Muscle of leg (tissue), 11 donors: ENCODE results near the gene PHF20. TPM values are rescaled to one million over a fixed set of nuclear protein-coding genes. Genes with fewer than 3 reads are reported as not detected.
"Not testable (repeated sequence)": the region's sequence is repeated elsewhere in the genome, so short reads cannot be mapped to it uniquely, and the experiment has no call there.

Experiments used
- DNase-seq: peaks from one replicate; pipeline ENCODE4 v3.0.0; 2013
- H3K27ac ChIP-seq: one replicate; pipeline ENCODE4 v1.5.1; 2013; ENCODE audit warnings: mild to moderate bottlenecking, low read length, control low read depth
- H3K27me3 ChIP-seq: one replicate; pipeline ENCODE4 v1.6.1; 2013; ENCODE audit warnings: low read length; ENCODE audit not compliant: control insufficient read depth, insufficient read depth
- H3K36me3 ChIP-seq: one replicate; pipeline ENCODE4 v1.6.1; 2013; ENCODE audit warnings: low read length; ENCODE audit not compliant: control insufficient read depth, insufficient read depth
- H3K4me1 ChIP-seq: one replicate; pipeline ENCODE4 v1.6.1; 2013; ENCODE audit warnings: low read length; ENCODE audit not compliant: control insufficient read depth, insufficient read depth
- H3K4me3 ChIP-seq: one replicate; pipeline ENCODE4 v1.5.1; 2013; ENCODE audit warnings: low read length, control low read depth
- H3K9me3 ChIP-seq: replicated peaks from 2 replicates; pipeline ENCODE4 v1.6.1; 2013; ENCODE audit warnings: low read depth, low read length; ENCODE audit not compliant: control insufficient read depth
- WGBS: methylation state at CpG from one replicate; pipeline ENCODE4 v1.1.5; 2013; ENCODE audit warnings: missing lambda C conversion rate; ENCODE audit not compliant: insufficient coverage; 5-methylcytosine and 5-hydroxymethylcytosine counted together
- polyA plus RNA-seq, 8 donors: library from polyadenylated mRNA; unstranded; fragments of 120-200 nt; gene quantifications; one replicate each; pipeline versions ENCODE4 v1.2.1 to v1.2.3, GENCODE V29; 2013; ENCODE audit warnings: inconsistent platforms in 1 of 8, low replicate concordance in 1 of 8; ENCODE audit not compliant: insufficient read length in 8 of 8, insufficient read depth in 1 of 8
- total RNA-seq: library from RNA; stranded (reverse); fragments of 120-200 nt; gene quantifications from one replicate; pipeline ENCODE4 v1.2.4, GENCODE V29; 2013

Gene PHF20
- total and polyA plus RNA-seq, 9 donors: 24.1 to 35.0 (median 28.5) TPM

DNA sequence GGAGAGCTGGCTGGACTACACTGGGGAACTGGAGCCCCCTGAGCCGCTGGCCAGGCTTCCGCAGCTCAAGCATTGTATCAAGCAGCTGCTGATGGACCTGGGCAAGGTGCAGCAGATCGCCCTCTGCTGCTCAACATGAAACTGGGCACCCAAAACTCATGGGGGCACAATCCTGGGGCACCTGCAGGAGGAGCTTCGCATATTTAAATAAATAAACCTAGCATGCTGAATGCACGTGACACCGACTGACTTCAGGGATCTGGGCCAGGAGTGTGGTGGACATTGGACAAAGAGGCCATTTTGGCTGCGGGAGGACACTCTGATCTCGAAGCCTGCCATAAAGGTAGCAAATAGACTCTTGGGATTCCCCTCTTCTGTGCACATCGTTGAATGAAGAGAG, 175.7 kb downstream of the PHF20 start:
- peak; percentile 8 for DNase-seq
- no peaks in the 10 kb centered on the region for H3K9me3 ChIP-seq
- peaks cover under 1% of the 10 kb centered on the region for H3K4me1 ChIP-seq
- no peaks in the 10 kb centered on the region for H3K27me3 ChIP-seq
- 82% methylated on average over 6 of the region's 9 CpGs for WGBS
- peaks cover 32% of the 10 kb centered on the region for H3K36me3 ChIP-seq
- no peak overlapping the region for H3K4me3 ChIP-seq
- no peak overlapping the region for H3K27ac ChIP-seq

DNA sequence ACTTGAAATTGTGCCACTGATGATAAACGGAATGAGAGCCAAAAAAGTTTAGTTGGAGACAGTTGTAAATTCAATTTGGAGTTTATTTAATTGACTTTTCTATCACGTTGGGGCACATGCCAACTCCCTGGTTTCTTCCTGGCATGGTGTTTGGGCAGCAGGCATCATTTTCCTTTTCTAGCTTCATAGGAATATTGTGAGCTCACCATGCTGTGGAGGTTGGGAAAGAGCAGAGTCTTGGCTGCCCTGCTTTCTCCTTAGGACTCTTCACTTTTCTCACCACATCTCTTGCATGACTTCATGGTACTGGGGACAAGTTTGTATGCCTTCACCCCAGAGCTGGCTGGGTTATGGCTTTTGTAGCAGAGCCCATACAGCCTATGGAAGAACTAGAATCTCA, 176.1 kb downstream of the PHF20 start:
- Histone ChIP-seq H3K4me1 (peaks cover 5% of the 10 kb centered on the region), H3K27me3 (no peaks in the 10 kb centered on the region), H3K9me3 (no peaks in the 10 kb centered on the region), H3K4me3 (no peak overlapping the region), H3K27ac (no peak overlapping the region), H3K36me3 (peaks cover 32% of the 10 kb centered on the region)
- WGBS: 40% methylated on average over 1 of the region's 2 CpGs
- DNase-seq: peak; percentile 34

DNA sequence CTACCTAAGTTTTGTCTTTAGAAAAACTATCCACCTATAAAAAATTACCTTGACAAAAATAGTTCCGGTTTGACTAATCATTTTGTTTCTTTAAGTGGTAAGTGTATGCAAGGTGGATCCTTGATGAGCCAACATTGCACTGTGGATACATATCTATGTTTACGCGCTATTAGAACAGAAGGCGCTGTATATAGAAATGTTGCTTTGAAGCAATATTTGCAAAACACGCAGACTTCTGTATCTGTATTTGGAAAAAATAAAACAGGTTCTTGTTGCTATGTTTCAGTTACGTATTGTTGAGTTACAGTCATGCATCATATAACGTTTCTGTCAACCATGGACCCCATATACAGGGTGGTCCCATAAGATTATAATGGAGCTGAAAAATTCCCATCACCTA, 178.3 kb downstream of the PHF20 start:
- Histone ChIP-seq H3K27me3 (no peaks in the 10 kb centered on the region), H3K4me3 (no peak overlapping the region), H3K36me3 (peaks cover 19% of the 10 kb centered on the region), H3K27ac (no peak overlapping the region), H3K4me1 (peaks cover 10% of the 10 kb centered on the region), H3K9me3 (no peaks in the 10 kb centered on the region)
- WGBS: 100% methylated on average over 2 of the region's 7 CpGs
- no peak for DNase-seq

DNA sequence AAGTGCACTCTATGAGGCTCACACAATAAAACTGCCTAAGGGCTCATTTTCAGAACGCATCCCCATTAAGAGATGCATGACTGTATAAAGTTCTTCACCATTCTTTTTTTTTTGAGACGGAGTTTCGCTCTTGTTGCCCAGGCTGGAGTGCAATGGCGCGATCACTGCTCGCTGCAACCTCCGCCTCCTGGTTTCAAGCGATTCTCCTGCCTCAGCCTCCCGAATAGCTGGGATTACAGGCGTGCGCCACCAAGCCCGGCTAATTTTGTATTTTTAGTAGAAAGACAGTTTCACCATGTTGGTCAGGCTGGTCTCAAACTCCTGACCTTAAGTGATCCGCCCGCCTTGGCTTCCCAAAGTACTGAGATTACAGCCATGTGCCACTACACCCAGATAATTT, 180.3 kb downstream of the PHF20 start:
- Histone ChIP-seq H3K36me3 (peaks cover 11% of the 10 kb centered on the region), H3K4me1 (peaks cover 12% of the 10 kb centered on the region)
- not testable (repeated sequence) for H3K27ac ChIP-seq, H3K4me3 ChIP-seq, DNase-seq, H3K27me3 ChIP-seq, H3K9me3 ChIP-seq
- 98% methylated on average over 11 of the region's 14 CpGs for WGBS

DNA sequence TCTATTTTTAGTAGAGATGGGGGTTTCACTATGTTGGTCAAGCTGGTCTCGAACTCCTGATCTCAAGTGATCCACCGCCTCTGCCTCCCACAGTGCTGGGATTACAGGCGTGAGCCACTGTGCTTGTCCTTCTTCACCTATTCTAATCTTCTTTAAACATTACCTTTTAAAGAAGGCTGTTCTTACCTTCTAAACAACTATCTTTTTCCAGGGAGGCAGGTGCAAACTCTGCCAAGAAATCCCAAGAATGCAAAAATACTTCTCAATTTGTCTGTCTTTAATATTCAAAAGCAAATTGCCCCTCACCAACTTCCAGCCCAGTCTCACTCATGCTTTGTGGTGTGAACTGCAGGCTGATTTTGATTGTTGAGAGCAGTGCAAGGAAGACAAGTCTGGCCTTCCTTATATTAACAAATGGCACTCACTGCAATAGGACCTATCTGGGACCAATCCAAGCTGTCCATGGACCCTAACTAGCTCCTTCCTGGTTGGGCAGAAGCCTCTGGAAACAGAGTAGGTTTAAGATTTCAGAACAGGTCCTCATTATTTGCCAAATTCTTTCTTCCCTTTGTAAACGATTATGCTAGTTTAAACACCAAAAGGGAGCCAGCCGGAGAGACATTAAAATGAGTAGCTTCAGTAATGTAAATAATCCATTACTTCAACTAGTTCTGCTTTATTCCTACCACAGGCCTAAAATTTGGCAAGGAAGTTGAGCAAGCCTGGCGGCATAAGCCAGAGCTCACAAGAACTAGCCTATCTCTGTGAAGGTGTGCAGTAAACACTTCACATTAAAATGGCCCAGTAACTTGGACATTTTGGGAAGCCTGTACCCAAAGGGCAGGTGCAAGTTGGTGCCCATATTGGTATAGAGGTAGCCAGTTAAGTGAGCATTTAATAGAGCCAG, 180.9 kb downstream of the PHF20 start:
- H3K4me3 ChIP-seq: peak overlapping the region; percentile 98
- DNase-seq: peak; percentile 19
- H3K4me1 ChIP-seq: peaks cover 12% of the 10 kb centered on the region
- H3K27ac ChIP-seq: peak overlapping the region; percentile 99
- 70% methylated on average over 3 of the region's 6 CpGs for WGBS
- no peaks in the 10 kb centered on the region for H3K9me3 ChIP-seq
- H3K36me3 ChIP-seq: peaks cover 5% of the 10 kb centered on the region
- H3K27me3 ChIP-seq: no peaks in the 10 kb centered on the region

DNA sequence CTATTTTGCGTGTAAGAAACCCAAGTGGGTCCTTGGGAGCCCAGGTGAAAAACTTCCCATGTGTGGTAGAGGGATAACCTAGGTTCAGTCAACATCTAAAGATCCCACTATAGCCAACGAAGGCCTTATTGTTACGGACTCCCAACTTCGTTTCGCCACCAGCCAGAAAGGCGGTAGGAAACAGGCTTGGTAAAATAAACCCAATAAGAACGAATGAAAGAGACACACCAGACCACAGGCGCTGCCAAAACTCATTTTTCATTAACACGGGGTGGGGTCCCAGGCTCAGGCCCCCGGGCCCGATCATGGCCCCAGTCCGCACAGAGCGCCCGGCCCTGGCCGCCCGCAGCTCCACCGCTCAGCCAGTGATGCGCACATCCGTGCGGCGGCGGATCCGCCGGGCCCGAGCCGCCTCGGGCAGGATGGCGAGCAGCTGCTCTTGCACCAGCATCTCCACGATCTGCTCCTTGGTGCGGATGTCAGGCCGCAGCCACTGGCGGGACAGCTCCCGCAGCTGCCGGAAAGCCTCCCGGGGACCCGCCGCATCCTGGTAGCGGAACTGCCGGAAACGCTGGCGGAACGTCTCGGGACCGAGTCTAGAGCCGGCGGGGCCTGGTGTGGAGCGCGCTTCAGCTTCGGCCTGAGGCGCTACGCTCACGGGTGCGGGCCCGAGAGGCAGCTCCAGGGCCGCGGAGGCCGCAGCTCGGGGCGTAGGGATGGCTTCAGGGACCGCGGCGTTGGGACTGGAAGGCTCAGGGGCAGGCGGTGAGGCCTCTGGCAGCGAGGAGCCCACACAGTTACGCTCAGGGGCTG, 181.8 kb downstream of the PHF20 start:
- H3K36me3 ChIP-seq: no peaks in the 10 kb centered on the region
- peak overlapping the region; percentile 99 for H3K27ac ChIP-seq
- H3K9me3 ChIP-seq: no peaks in the 10 kb centered on the region
- no peak for DNase-seq
- H3K4me1 ChIP-seq: peaks cover 12% of the 10 kb centered on the region
- WGBS: under 1% methylated on average over 63 of the region's 65 CpGs
- no peaks in the 10 kb centered on the region for H3K27me3 ChIP-seq
- H3K4me3 ChIP-seq: peak overlapping the region; percentile 98

DNA sequence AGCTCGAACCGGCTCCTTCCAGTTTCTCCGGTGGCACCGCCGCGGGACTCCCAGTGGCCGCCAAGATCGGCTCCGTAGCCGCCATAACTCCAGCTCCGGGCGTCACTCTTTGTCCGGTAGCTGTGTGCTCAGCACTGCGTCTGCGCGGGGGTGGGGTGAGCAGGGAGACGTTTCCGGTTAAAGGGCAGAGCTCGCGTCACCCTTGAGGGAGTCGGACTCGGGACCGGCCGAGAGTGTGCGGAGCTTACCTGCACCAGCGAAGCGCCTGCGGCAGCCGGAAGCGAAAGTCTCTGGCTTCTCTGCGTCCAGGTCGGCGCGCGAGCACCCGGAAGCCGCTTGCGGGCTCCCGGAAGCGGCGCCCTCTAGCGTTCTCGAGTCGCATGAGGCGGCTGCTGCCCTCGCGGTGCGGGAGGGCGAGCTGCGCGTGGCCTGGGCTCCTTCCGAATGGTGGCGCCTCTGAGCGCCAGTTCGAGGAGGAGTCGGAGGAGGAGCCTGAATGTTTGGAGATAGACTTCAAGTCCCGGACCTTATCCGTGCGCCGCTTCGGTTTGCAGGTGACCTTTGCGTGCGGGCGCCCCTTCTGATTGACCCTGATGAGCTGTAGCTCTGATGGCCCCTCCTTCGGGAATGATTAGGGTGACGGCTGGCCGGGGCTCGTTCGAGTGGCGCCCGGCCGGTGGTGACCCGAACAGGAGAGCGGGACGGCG, 182.5 kb downstream of the PHF20 start, which contains the start of gene SCAND1:
Gene SCAND1, minus strand, starts transcription at position 303 of the 707 bp plus-strand sequence. Its CDS starts 218 bp downstream, at position 85.
- H3K9me3 ChIP-seq: no peaks in the 10 kb centered on the region
- H3K27ac ChIP-seq: peak within 1 kb of the TSS; percentile 99
- H3K36me3 ChIP-seq: no peaks in the 10 kb centered on the region
- no peaks in the 10 kb centered on the region for H3K27me3 ChIP-seq
- peak; percentile 99 for DNase-seq
- under 1% methylated on average over 75 of the region's 76 CpGs for WGBS
- peaks cover 12% of the 10 kb centered on the region for H3K4me1 ChIP-seq
- H3K4me3 ChIP-seq: peak within 1 kb of the TSS; percentile 98

DNA sequence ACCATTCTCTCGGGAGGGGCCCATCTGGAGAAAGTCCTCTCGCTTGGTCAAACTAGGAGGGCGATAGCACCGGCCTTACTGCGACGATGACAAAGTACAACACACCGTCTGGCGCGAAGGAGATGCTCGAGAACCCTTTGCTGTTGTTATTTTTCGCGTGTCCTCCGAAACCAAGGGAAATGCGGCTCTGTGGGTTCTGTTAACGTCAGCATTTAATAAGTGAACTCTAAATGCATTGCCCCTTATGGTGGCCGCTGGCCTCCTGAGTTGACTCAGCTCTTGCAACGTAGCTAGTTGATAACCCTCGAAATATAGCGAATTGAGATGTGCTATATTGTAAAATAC, 183.1 kb downstream of the PHF20 start:
- DNase-seq: no peak
- Histone ChIP-seq H3K36me3 (no peaks in the 10 kb centered on the region), H3K27ac (peak overlapping the region; percentile 99), H3K9me3 (no peaks in the 10 kb centered on the region), H3K4me3 (peak overlapping the region; percentile 98), H3K27me3 (no peaks in the 10 kb centered on the region), H3K4me1 (peaks cover 12% of the 10 kb centered on the region)
- WGBS: 0% methylated on average over 15 of the region's 19 CpGs

DNA sequence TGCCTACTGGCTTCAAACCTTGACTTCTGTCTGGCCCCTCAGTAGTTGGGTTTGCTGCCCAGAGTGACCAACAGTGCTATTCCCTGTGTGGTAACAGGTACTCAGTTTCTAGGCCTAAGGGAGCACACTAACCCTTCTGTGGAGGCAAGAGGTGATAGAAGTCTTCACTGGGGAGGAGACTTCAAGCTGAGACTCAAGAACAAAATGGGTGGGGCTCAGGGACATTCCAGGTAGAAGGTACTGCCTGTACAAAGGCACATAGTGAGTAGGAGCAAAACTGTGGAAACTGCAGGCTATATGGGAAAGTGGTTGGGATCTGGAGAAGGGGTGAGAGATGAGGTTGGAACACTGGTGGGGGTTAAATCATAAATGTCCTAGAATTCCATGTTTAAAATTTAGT, 184.8 kb downstream of the PHF20 start:
- H3K9me3 ChIP-seq: no peaks in the 10 kb centered on the region

DNA sequence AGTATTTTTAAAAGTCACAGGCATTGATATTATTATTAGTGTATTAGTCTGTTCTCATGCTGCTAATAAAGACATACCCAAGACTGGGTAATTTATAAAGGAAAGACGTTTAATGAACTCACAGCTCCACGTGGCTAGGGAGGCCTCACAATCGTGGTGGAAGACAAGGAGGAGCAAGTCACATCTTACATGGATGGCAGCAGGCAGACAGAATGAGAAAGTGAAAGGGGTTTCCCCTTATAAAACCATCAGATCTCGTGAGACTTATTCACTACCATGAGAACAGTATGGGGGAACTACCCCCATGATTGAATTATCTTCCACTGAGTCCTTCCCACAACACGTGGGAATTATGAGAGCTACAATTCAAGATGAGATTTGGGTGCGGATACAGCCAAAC, 187.5 kb downstream of the PHF20 start:
- not testable (repeated sequence) for H3K9me3 ChIP-seq, H3K4me1 ChIP-seq, DNase-seq, H3K27me3 ChIP-seq, H3K36me3 ChIP-seq, H3K27ac ChIP-seq, H3K4me3 ChIP-seq
- WGBS: no CpG with 5 or more reads among the region's 6 CpGs

More for the DNA sequence above, 184.8 kb downstream of the PHF20 start:
- Histone ChIP-seq H3K4me1 (peaks cover 12% of the 10 kb centered on the region), H3K36me3 (no peaks in the 10 kb centered on the region), H3K4me3 (no peak overlapping the region), H3K27ac (no peak overlapping the region), H3K27me3 (no peaks in the 10 kb centered on the region)
- DNase-seq: no peak
